A673 (cell line): ENCODE measurements around the gene PRKAR1A.

Experiments used
- CTCF ChIP-seq: fragments of 300-800, 200-600 bp; sonication (generic); conservative IDR thresholded peaks from 2 replicates; pipeline ENCODE4 v1.5.1; 2017; ENCODE audit warnings: low read depth, mild to moderate bottlenecking, antibody characterized with exemption, low read length, moderate library complexity, mixed read lengths
- EZH2 ChIP-seq: fragments of 200-600 bp; sonication (generic); IDR thresholded peaks from 2 replicates; pipeline ENCODE4 v1.6.1; 2017; ENCODE audit warnings: borderline replicate concordance, low read depth, mild to moderate bottlenecking, mixed read lengths, antibody characterized with exemption, low read length; ENCODE audit not compliant: poor library complexity, severe bottlenecking

GRCh38 chr17:68484458-68484857 is 27.8 kb upstream of the PRKAR1A start:
- no peak for TF ChIP-seq CTCF
- no peak for TF ChIP-seq EZH2
